GM06990 (cell line): ENCODE measurements around the gene PLRG1.

ENCODE experiments used
- DNase-seq: peaks from one replicate; pipeline ENCODE4 v3.0.0-alpha.2; 2011; ENCODE audit not compliant: insufficient read length; ENCODE audit errors: extremely low read depth
- H3K27me3 ChIP-seq: replicated peaks from 2 replicates; pipeline ENCODE4 v1.6.0; 2011; ENCODE audit warnings: low read length; ENCODE audit not compliant: control insufficient read depth, insufficient read depth
- H3K36me3 ChIP-seq: 2 replicates; pipeline ENCODE4 v1.5.1; 2011; ENCODE audit warnings: low read length; ENCODE audit not compliant: control insufficient read depth, insufficient read depth
- H3K4me3 ChIP-seq: replicated peaks from 2 replicates; pipeline ENCODE4 v1.5.1; 2011; ENCODE audit warnings: low read depth, mild to moderate bottlenecking, control low read depth, low read length
- CTCF ChIP-seq: IDR thresholded peaks from 2 replicates; pipeline ENCODE4 v1.5.1; 2011; ENCODE audit warnings: low read length, control low read depth, mild to moderate bottlenecking, inconsistent platforms; ENCODE audit not compliant: insufficient read depth, poor library complexity, severe bottlenecking

The PLRG1 gene

GRCh38 chr4:154526151-154526550 is 24.0 kb downstream of the PLRG1 start:
- no peaks in the 10 kb centered on the region for H3K36me3 ChIP-seq
- TF ChIP-seq CTCF: no peak
- no peak for DNase-seq

GRCh38 chr4:154521607-154522006 is 28.6 kb downstream of the PLRG1 start:
- no peak overlapping the region for H3K4me3 ChIP-seq
- no peak for DNase-seq
- no peaks in the 10 kb centered on the region for H3K27me3 ChIP-seq
- TF ChIP-seq CTCF: no peak
- H3K36me3 ChIP-seq: no peaks in the 10 kb centered on the region

More at GRCh38 chr4:154526151-154526550, 24.0 kb downstream of the PLRG1 start:
- Histone ChIP-seq H3K27me3 (no peaks in the 10 kb centered on the region; the same call in 1 of the 2 replicates), H3K4me3 (no peak overlapping the region)

DNA sequence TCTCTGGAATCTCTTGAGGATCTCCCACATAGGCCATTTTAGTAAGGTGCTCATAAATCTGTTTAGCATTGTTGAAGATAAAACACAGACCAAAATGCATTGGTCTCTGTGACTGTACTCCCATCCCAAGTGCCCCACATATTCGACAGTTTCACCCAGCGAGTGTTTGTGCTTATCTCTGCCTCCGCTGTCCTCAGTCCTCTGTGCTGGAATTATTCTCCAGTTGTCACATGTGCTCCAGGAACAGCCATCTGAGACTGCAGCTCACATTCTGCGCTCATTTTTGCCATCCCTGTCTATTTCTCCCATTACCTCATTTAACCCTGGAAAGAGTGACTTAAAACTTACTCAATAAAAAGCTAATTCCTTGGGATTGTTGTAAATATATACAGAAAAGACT is 31.0 kb downstream of the PLRG1 start:
- H3K27me3 ChIP-seq: no peaks in the 10 kb centered on the region
- H3K36me3 ChIP-seq: no peaks in the 10 kb centered on the region
- no peak overlapping the region for H3K4me3 ChIP-seq
- DNase-seq: no peak
- no peak for TF ChIP-seq CTCF

DNA sequence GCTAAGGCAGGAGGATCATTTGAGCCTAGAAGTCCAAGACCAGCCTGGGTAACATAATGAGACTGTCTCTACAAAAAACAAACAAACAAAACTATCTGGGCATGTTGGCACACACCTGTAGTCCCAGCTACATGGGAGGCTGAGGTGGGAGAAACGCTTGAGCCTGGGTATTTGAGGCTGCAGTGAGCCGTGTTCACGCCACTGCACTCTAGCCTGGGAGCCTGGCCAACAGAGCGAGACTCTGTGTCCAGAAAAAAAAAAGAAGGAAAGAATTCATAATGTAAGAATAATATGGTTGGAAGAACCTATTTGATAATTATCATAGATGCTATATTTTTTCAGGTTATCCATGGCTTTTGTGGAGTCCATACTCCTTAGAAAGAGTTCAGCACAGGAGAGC is 32.6 kb downstream of the PLRG1 start:
- DNase-seq: no peak
- TF ChIP-seq CTCF: no peak

DNA sequence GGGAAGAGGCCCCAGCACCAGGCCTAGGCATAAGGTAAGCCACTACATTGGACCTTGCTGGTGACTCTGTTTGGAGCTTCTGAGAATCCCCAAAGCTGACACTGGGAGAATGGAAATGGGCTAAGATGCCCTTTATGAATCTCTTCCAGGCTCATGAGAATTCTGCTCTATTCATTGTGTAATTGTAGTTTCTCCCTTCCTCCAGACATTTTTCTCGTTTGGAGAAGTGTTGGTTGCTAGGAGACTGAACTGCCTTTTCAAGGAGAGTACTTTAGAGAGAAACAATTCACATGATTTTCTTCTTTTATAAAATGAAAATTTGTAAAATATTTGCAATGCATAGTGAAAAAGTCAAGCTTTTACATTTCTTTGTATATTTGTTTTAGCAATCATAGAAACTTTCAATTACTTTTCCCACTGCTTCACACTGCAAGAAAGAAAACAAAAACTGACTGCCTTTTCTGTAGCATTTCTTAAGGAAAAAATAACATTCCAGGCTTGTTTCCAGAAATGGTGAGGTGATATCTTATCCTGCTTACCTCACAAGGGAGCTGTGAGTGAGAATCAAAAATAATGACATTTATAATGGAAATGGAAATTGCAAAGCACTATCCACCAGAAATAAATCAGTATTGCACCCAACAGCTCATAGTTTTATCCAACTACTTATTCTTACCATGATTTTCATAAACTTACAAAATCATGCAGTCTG is 33.7 kb downstream of the PLRG1 start:
- Histone ChIP-seq H3K4me3 (no peak overlapping the region), H3K27me3 (no peaks in the 10 kb centered on the region), H3K36me3 (no peaks in the 10 kb centered on the region)
- DNase-seq: no peak
- TF ChIP-seq CTCF: no peak

More for the DNA sequence above, 32.6 kb downstream of the PLRG1 start:
- Histone ChIP-seq H3K27me3 (no peaks in the 10 kb centered on the region), H3K4me3 (no peak overlapping the region), H3K36me3 (no peaks in the 10 kb centered on the region)
